GM18511 (cell line): ENCODE measurements around the gene ZFX.

Source experiments
- ATAC-seq: cut with Tn5 transposase; IDR thresholded peaks from one replicate; pipeline ENCODE4 v1.9.1; 2021; ENCODE audit warnings: mild to moderate bottlenecking, moderate library complexity; ENCODE audit not compliant: unreplicated experiment

Gene ZFX

GRCh38 chrX:24198101-24198500, 48.6 kb downstream of the ZFX start:
- ATAC-seq = no peak

GRCh38 chrX:24200133-24200532, 50.6 kb downstream of the ZFX start:
- ATAC-seq = no peak

- ATAC-seq = no peak
These were observed 51.7 kb downstream of the ZFX start for GRCh38 chrX:24201216-24201615.

- no peak for ATAC-seq
These were observed 53.0 kb downstream of the ZFX start for GRCh38 chrX:24202465-24203031.

GRCh38 chrX:24203072-24203808, 53.7 kb downstream of the ZFX start:
- no peak for ATAC-seq

GRCh38 chrX:24204331-24204730, 54.8 kb downstream of the ZFX start:
- no peak for ATAC-seq

- ATAC-seq = no peak
These were observed 55.4 kb downstream of the ZFX start for GRCh38 chrX:24204958-24205357.

- ATAC-seq = no peak
These were observed 58.3 kb downstream of the ZFX start for GRCh38 chrX:24207826-24208225.

GRCh38 chrX:24208496-24209240, 59.1 kb downstream of the ZFX start:
- no peak for ATAC-seq

- no peak for ATAC-seq
These were observed 60.7 kb downstream of the ZFX start for GRCh38 chrX:24210190-24210589.

- ATAC-seq = no peak
These were observed 65.0 kb downstream of the ZFX start for GRCh38 chrX:24214568-24214967.

- ATAC-seq = no peak
These were observed 65.7 kb downstream of the ZFX start for GRCh38 chrX:24215272-24215671.

- ATAC-seq = no peak
These were observed 66.5 kb downstream of the ZFX start for GRCh38 chrX:24216037-24216436.

- ATAC-seq = no peak
These were observed 67.3 kb downstream of the ZFX start for GRCh38 chrX:24216827-24217226.

GRCh38 chrX:24219320-24219719, 69.8 kb downstream of the ZFX start:
- no peak for ATAC-seq

GRCh38 chrX:24221872-24222271, 72.3 kb downstream of the ZFX start:
- no peak for ATAC-seq

GRCh38 chrX:24225265-24225664, 75.7 kb downstream of the ZFX start:
- no peak for ATAC-seq

- no peak for ATAC-seq
These were observed 76.6 kb downstream of the ZFX start for GRCh38 chrX:24226176-24226575.

GRCh38 chrX:24228596-24228995, 79.1 kb downstream of the ZFX start:
- ATAC-seq = no peak

- ATAC-seq = no peak
These were observed 79.9 kb downstream of the ZFX start for GRCh38 chrX:24229400-24229879.

GRCh38 chrX:24229976-24230375, 80.4 kb downstream of the ZFX start:
- ATAC-seq = no peak

GRCh38 chrX:24231131-24231540, 81.6 kb downstream of the ZFX start:
- ATAC-seq = no peak
